ENCODE data around the gene ATAD2B.

Gene ATAD2B

DNA sequence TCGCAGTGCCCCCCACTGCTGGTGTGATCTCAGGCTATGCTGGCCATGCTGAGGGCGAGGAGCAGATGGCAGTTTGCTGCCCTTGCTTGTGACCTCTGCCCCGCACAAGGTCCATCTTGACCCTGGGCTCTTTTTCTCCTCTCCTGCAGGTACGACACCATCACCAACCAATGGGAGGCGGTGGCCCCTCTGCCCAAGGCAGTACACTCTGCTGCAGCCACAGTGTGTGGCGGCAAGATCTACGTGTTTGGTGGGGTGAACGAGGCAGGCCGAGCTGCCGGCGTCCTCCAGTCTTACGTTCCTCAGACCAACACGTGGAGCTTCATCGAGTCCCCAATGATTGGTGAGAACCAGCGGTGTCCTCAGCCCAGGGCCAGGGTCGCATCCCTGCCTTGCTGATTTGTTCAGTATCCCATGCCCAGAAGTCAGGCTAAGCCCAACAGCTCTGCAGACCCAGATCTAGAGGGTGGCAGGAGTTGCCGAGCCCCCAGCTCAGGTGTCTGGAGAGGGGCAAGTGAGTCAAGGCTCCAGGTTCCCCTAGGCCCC is 223.8 kb downstream of the ATAD2B start:
- no peak for DNase-seq (ENCODE audit: low spot score)

DNA sequence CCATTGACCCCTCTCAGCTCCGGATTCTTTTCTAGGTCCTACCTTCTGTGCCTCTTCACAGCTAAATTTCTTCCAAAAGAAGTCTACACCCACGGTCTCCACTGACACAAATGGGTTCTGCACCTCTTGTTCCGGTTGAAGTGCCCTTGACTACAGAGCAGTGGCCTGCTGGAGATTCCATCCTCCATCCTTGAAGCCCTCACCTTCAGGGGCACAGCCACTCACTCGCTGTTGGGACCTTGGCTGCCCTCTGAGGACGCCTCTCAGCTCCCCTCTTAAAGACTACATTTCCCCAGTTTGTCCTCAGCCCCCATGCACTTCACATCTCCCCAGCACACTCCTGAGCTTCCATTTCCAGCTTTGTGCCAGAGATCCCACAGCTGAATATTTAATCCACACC is 226.3 kb downstream of the ATAD2B start:
- no peak for DNase-seq (ENCODE audit: low spot score)

DNA sequence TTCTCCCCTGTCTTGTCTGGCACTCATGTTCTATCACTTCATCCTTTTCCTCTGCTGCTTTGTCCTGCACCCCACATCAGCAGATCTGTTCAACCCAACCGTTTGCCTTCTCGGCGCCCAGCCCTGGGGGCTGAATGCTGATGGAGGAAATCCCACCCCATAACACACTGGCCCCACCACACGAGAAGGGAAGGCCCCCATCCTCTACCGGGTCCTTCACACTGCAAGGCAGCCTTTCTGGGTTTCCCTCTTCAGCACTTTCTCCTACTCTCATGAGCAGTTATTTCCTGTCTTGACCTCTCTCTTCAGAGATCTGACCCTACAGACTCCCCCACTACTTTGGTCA is 227.4 kb downstream of the ATAD2B start:
- no peak for DNase-seq (ENCODE audit: low spot score)

DNA sequence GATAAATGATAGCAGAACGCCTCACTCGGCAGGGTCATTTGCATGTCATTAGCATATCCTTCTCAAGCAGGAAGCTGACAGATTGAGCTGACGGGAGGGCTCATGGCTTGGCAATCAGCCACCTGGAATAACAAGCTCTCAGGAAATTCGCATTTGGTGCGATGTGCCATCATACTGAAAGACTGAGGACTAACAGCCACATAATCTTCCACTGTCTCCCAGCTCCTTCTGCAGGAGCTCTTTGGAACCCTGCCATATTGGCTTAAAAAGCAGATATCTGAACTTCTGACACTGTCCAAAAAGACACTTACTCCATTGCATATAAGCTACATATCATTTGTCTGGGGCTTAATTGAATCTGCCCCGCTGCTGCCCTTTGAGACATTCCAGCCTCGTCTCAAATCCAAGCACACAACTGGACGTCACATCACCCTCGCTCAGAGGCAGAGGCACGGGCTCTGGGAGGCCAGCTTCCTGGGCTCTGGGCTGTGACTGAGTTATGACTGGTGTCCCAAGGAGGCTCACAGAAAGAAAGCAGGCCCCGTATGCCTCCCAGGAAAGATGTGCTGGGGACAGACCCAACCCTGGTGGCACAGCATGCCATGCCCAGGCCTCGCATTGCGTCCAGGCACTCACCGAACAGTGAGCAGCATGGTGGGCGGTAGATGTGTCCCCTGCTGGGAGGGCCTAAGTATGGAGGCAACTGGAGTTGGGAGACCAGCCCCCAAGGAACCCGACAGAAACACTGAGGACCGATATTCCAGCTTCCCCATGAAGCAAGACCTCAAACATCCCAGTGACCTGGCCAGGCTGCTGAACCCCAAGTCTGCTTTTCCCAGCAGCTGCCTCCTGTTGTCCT is 228.0 kb downstream of the ATAD2B start:
- no peak for DNase-seq (ENCODE audit: low spot score)

Measured in CD4-positive, alpha-beta T cell treated with Interleukin-2 at 100 ng/mL for 4 hours (primary cell).